ENCODE results near the gene S100A3. TPM values are rescaled to one million over a fixed set of nuclear protein-coding genes. Genes with fewer than 3 reads are reported as not detected.

S100A3 gene
- total RNA-seq, 1 experiment from 2014 or later, result not detected

- Histone ChIP-seq H3K4me2 (ENCODE audit: low read depth, low read length, poor library complexity, severe bottlenecking) (no peak overlapping the region), H3K9me2 (replicated peaks; ENCODE audit: insufficient read depth, low read length) (no peaks in the 10 kb centered on the region)
These were observed 41.0 kb downstream of the S100A3 start for GRCh38 chr1:153507926-153508583.

GRCh38 chr1:153506831-153507413, 42.1 kb downstream of the S100A3 start:
- no peak for DNase-seq
- H2AFZ ChIP-seq (ENCODE audit: low read length), result no peak overlapping the region
- no peak overlapping the region for H3K4me3 ChIP-seq (ENCODE audit: low read length)
- H3K4me2 ChIP-seq (ENCODE audit: low read depth, low read length, poor library complexity, severe bottlenecking), result no peak overlapping the region
- H3K27me3 ChIP-seq (ENCODE audit: low read length), result no peaks in the 10 kb centered on the region
- no peaks in the 10 kb centered on the region for H3K4me1 ChIP-seq (ENCODE audit: low read length)
- no peaks in the 10 kb centered on the region for H4K20me1 ChIP-seq (ENCODE audit: insufficient read depth, low read depth, low read length)
- H3K36me3 ChIP-seq (ENCODE audit: insufficient read depth, low read length), result no peaks in the 10 kb centered on the region
- H3K79me2 ChIP-seq (ENCODE audit: low read length), result no peaks in the 10 kb centered on the region
- no peaks in the 10 kb centered on the region for H3K9me2 ChIP-seq (replicated peaks; ENCODE audit: insufficient read depth, low read length)
- H3K9me3 ChIP-seq (ENCODE audit: low read length), result no peaks in the 10 kb centered on the region
- H3K9ac ChIP-seq (ENCODE audit: low read length), result no peak overlapping the region
- H3K27ac ChIP-seq (ENCODE audit: low read length), result no peak overlapping the region

More at GRCh38 chr1:153507926-153508583, 41.0 kb downstream of the S100A3 start:
- H3K9me3 ChIP-seq (ENCODE audit: low read length), result no peaks in the 10 kb centered on the region
- H3K4me1 ChIP-seq (ENCODE audit: low read length), result no peaks in the 10 kb centered on the region
- no peak overlapping the region for H3K27ac ChIP-seq (ENCODE audit: low read length)
- H3K36me3 ChIP-seq (ENCODE audit: insufficient read depth, low read length), result no peaks in the 10 kb centered on the region
- H2AFZ ChIP-seq (ENCODE audit: low read length), result no peak overlapping the region
- no peaks in the 10 kb centered on the region for H3K27me3 ChIP-seq (ENCODE audit: low read length)
- no peak overlapping the region for H3K4me3 ChIP-seq (ENCODE audit: low read length)
- DNase-seq, result no peak
- no peaks in the 10 kb centered on the region for H4K20me1 ChIP-seq (ENCODE audit: insufficient read depth, low read depth, low read length)
- no peaks in the 10 kb centered on the region for H3K79me2 ChIP-seq (ENCODE audit: low read length)
- H3K9ac ChIP-seq (ENCODE audit: low read length), result no peak overlapping the region

DNA sequence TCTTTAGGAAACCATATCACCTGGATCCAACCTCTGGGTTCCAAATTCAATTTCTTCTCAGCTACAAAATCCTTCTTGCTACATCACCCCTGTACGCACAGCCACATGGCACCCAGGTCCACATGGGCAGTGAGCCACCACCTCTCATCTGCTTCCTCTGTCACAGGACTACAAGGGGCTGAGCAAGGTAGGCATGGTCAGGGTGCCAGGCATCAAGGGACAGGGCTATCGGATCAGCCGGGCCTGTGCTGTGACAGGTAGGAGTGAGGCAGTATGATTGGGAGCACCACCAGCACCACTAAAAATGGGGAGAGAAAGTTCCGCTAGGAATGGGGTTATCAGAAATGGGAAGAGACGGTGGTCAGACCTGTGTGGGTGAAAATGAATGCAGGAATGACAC, 42.7 kb downstream of the S100A3 start:
- H3K27me3 ChIP-seq (ENCODE audit: low read length), result no peaks in the 10 kb centered on the region
- H4K20me1 ChIP-seq (ENCODE audit: insufficient read depth, low read depth, low read length), result no peaks in the 10 kb centered on the region
- no peaks in the 10 kb centered on the region for H3K9me3 ChIP-seq (ENCODE audit: low read length)
- no peaks in the 10 kb centered on the region for H3K4me1 ChIP-seq (ENCODE audit: low read length)
- H3K9me2 ChIP-seq (replicated peaks; ENCODE audit: insufficient read depth, low read length), result no peaks in the 10 kb centered on the region
- no peak for DNase-seq
- H3K36me3 ChIP-seq (ENCODE audit: insufficient read depth, low read length), result no peaks in the 10 kb centered on the region
- no peak overlapping the region for H3K4me3 ChIP-seq (ENCODE audit: low read length)
- H3K4me2 ChIP-seq (ENCODE audit: low read depth, low read length, poor library complexity, severe bottlenecking), result no peak overlapping the region
- H3K79me2 ChIP-seq (ENCODE audit: low read length), result no peaks in the 10 kb centered on the region
- H3K9ac ChIP-seq (ENCODE audit: low read length), result no peak overlapping the region
- no peak overlapping the region for H3K27ac ChIP-seq (ENCODE audit: low read length)
- H2AFZ ChIP-seq (ENCODE audit: low read length), result no peak overlapping the region

DNA sequence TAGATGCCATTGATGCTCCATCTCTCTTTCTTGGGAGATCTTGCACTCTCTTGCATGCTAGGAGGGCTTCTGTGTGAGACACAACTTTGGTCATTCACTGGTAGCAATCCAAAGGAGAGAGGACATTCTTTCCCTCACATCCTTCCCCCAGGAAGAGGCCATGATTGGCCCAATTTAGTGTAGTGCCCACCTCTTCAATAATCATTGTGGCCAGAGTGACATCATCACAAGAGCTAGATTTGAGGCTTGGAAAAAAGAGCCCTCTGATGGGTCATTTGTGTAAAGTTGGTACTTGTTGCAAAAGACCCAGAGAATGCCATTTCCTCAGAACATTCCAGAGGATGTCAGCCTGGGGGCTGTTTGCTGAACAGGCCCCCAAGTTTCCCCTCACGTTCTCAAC, 43.5 kb downstream of the S100A3 start:
- H4K20me1 ChIP-seq (ENCODE audit: insufficient read depth, low read depth, low read length), result no peaks in the 10 kb centered on the region
- H3K9me3 ChIP-seq (ENCODE audit: low read length), result no peaks in the 10 kb centered on the region
- DNase-seq, result no peak
- H3K4me2 ChIP-seq (ENCODE audit: low read depth, low read length, poor library complexity, severe bottlenecking), result no peak overlapping the region
- no peaks in the 10 kb centered on the region for H3K36me3 ChIP-seq (ENCODE audit: insufficient read depth, low read length)
- H3K9me2 ChIP-seq (replicated peaks; ENCODE audit: insufficient read depth, low read length), result no peaks in the 10 kb centered on the region
- H3K27ac ChIP-seq (ENCODE audit: low read length), result no peak overlapping the region
- no peaks in the 10 kb centered on the region for H3K79me2 ChIP-seq (ENCODE audit: low read length)
- H2AFZ ChIP-seq (ENCODE audit: low read length), result no peak overlapping the region
- no peak overlapping the region for H3K4me3 ChIP-seq (ENCODE audit: low read length)
- no peak overlapping the region for H3K9ac ChIP-seq (ENCODE audit: low read length)
- H3K27me3 ChIP-seq (ENCODE audit: low read length), result no peaks in the 10 kb centered on the region
- H3K4me1 ChIP-seq (ENCODE audit: low read length), result no peaks in the 10 kb centered on the region

- Histone ChIP-seq H3K79me2 (ENCODE audit: low read length) (no peaks in the 10 kb centered on the region), H3K27me3 (ENCODE audit: low read length) (no peaks in the 10 kb centered on the region)
These were observed 45.3 kb downstream of the S100A3 start for GRCh38 chr1:153503766-153504165.

DNA sequence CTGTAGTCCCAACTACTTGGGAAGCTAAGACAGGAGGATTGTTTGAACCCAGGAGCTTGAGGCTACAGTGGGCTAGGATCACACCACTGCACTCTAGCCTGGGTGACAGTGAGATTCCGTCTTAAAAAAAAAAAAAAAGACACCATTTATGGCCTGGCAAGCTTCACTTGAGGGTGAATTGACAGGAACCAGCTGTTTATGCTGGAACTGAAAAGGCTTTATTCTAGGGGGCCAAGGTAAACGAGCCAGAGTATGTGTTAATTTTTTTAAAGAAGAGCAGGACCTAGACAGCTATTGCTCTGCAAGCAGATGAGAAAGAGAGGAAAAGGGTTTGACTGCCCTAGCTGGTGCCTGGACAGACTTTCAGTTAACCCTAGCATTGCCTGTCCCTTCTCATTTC, 50.3 kb downstream of the S100A3 start:
- H3K9ac ChIP-seq (ENCODE audit: low read length), result no peak overlapping the region
- no peaks in the 10 kb centered on the region for H3K27me3 ChIP-seq (ENCODE audit: low read length)
- H3K9me2 ChIP-seq (replicated peaks; ENCODE audit: insufficient read depth, low read length), result no peaks in the 10 kb centered on the region
- no peaks in the 10 kb centered on the region for H3K79me2 ChIP-seq (ENCODE audit: low read length)
- H3K4me2 ChIP-seq (ENCODE audit: low read depth, low read length, poor library complexity, severe bottlenecking), result no peak overlapping the region
- no peak for DNase-seq
- H4K20me1 ChIP-seq (ENCODE audit: insufficient read depth, low read depth, low read length), result no peaks in the 10 kb centered on the region
- H3K4me1 ChIP-seq (ENCODE audit: low read length), result peaks cover 4% of the 10 kb centered on the region
- H2AFZ ChIP-seq (ENCODE audit: low read length), result no peak overlapping the region
- no peaks in the 10 kb centered on the region for H3K9me3 ChIP-seq (ENCODE audit: low read length)
- no peak overlapping the region for H3K27ac ChIP-seq (ENCODE audit: low read length)
- H3K36me3 ChIP-seq (ENCODE audit: insufficient read depth, low read length), result no peaks in the 10 kb centered on the region
- no peak overlapping the region for H3K4me3 ChIP-seq (ENCODE audit: low read length)

More at GRCh38 chr1:153503766-153504165, 45.3 kb downstream of the S100A3 start:
- Histone ChIP-seq H3K4me2 (ENCODE audit: low read depth, low read length, poor library complexity, severe bottlenecking) (no peak overlapping the region), H3K27ac (ENCODE audit: low read length) (no peak overlapping the region), H3K9ac (ENCODE audit: low read length) (no peak overlapping the region), H3K9me3 (ENCODE audit: low read length) (no peaks in the 10 kb centered on the region), H3K4me3 (ENCODE audit: low read length) (no peak overlapping the region), H2AFZ (ENCODE audit: low read length) (no peak overlapping the region), H3K9me2 (replicated peaks; ENCODE audit: insufficient read depth, low read length) (no peaks in the 10 kb centered on the region), H4K20me1 (ENCODE audit: insufficient read depth, low read depth, low read length) (no peaks in the 10 kb centered on the region), H3K4me1 (ENCODE audit: low read length) (no peaks in the 10 kb centered on the region), H3K36me3 (ENCODE audit: insufficient read depth, low read length) (no peaks in the 10 kb centered on the region)
- DNase-seq, result no peak

Other genes starting within 250 kb of the S100A3 start
- gene PGLYRP3, start 236.3 kb downstream of the S100A3 start, total RNA-seq (2014; rRNA removed; shearing (Covaris generic); ENCODE audit: low replicate concordance), result not detected in 2 replicates
- not detected in 2 replicates for gene PGLYRP4, start 200.4 kb downstream of the S100A3 start, total RNA-seq (2014; rRNA removed; shearing (Covaris generic); ENCODE audit: low replicate concordance)
- not detected in 2 replicates for gene S100A9, start 191.4 kb downstream of the S100A3 start, total RNA-seq (2014; rRNA removed; shearing (Covaris generic); ENCODE audit: low replicate concordance)
- gene S100A12, start 173.6 kb downstream of the S100A3 start, total RNA-seq (2014; rRNA removed; shearing (Covaris generic); ENCODE audit: low replicate concordance), result not detected in 2 replicates
- not detected in 2 replicates for gene S100A8, start 158.2 kb downstream of the S100A3 start, total RNA-seq (2014; rRNA removed; shearing (Covaris generic); ENCODE audit: low replicate concordance)
- gene S100A7A, start 132.7 kb downstream of the S100A3 start, total RNA-seq (2014; rRNA removed; shearing (Covaris generic); ENCODE audit: low replicate concordance), result not detected in 2 replicates
- gene S100A7, start 88.6 kb downstream of the S100A3 start, total RNA-seq (2014; rRNA removed; shearing (Covaris generic); ENCODE audit: low replicate concordance), result not detected in 2 replicates
- 26.8 and 43.3 TPM in 2 replicates for gene S100A6, start 13.3 kb downstream of the S100A3 start, total RNA-seq (2014; rRNA removed; shearing (Covaris generic); ENCODE audit: low replicate concordance)
- not detected in 2 replicates for gene S100A5, start 8.3 kb downstream of the S100A3 start, total RNA-seq (2014; rRNA removed; shearing (Covaris generic); ENCODE audit: low replicate concordance)
- gene S100A4, start 3.5 kb downstream of the S100A3 start, total RNA-seq (2014; rRNA removed; shearing (Covaris generic); ENCODE audit: low replicate concordance), result 1.2 TPM in 1 of 2 replicates, not detected in the other
- not detected in 2 replicates for gene S100A2, start 16.6 kb upstream of the S100A3 start, total RNA-seq (2014; rRNA removed; shearing (Covaris generic); ENCODE audit: low replicate concordance)
- not detected in 2 replicates for gene S100A16, start 63.9 kb upstream of the S100A3 start, total RNA-seq (2014; rRNA removed; shearing (Covaris generic); ENCODE audit: low replicate concordance)
- gene S100A14, start 67.1 kb upstream of the S100A3 start, total RNA-seq (2014; rRNA removed; shearing (Covaris generic); ENCODE audit: low replicate concordance), result not detected in 2 replicates
- 13.4 and 21.5 TPM in 2 replicates for gene S100A13, start 78.2 kb upstream of the S100A3 start, total RNA-seq (2014; rRNA removed; shearing (Covaris generic); ENCODE audit: low replicate concordance)
- 15.9 and 18.9 TPM in 2 replicates for gene S100A1, start 79.2 kb upstream of the S100A3 start, total RNA-seq (2014; rRNA removed; shearing (Covaris generic); ENCODE audit: low replicate concordance)
- gene CHTOP, start 84.8 kb upstream of the S100A3 start, total RNA-seq (2014; rRNA removed; shearing (Covaris generic); ENCODE audit: low replicate concordance), result 62.1 and 64.6 TPM in 2 replicates
- gene SNAPIN, start 109.4 kb upstream of the S100A3 start, total RNA-seq (2014; rRNA removed; shearing (Covaris generic); ENCODE audit: low replicate concordance), result 46.2 and 54.3 TPM in 2 replicates
- gene ILF2, start 121.7 kb upstream of the S100A3 start, total RNA-seq (2014; rRNA removed; shearing (Covaris generic); ENCODE audit: low replicate concordance), result 146 and 178 TPM in 2 replicates
- not detected in 2 replicates for gene NPR1, start 129.4 kb upstream of the S100A3 start, total RNA-seq (2014; rRNA removed; shearing (Covaris generic); ENCODE audit: low replicate concordance)
- 36.3 and 65.4 TPM in 2 replicates for gene INTS3, start 178.8 kb upstream of the S100A3 start, total RNA-seq (2014; rRNA removed; shearing (Covaris generic); ENCODE audit: low replicate concordance)
- gene SLC27A3, start 226.1 kb upstream of the S100A3 start, total RNA-seq (2014; rRNA removed; shearing (Covaris generic); ENCODE audit: low replicate concordance), result 4.4 and 18.1 TPM in 2 replicates

Data from Karpas-422 (cell line).